PC-9 (cell line): ENCODE measurements around the gene BTN1A1. TPM values are rescaled to one million over a fixed set of nuclear protein-coding genes. Genes with fewer than 3 reads are reported as not detected.

Experiments
- BruUV-seq: library from RNA; stranded (reverse); fragments of 400-500 nt; replicated peaks from 2 replicates; lab custom pipeline; 2021; lab: Mats Ljungman, UMichigan
- CTCF ChIA-PET: fragments of 300-600 bp; sonication (Branson Sonifier 250); formaldehyde crosslinking; loops from one replicate; lab custom pipeline; 2022; ENCODE audit warnings: antibody characterized with exemption; lab: Charles Lee
- POLR2A ChIA-PET: fragments of 300-600 bp; sonication (Branson Sonifier 250); formaldehyde crosslinking; loops from one replicate; lab custom pipeline; 2022; ENCODE audit warnings: antibody characterized with exemption; ENCODE audit not compliant: unreplicated experiment; lab: Charles Lee
- DNase-seq, 2 experiments: peaks; one replicate each; pipeline versions ENCODE4 v3.0.0 to v3.0.0-alpha.2; 2015 to 2022; ENCODE audit warnings: mixed read lengths in 1 of 2
- H2AFZ ChIP-seq: fragments of 200-600 bp; sonication (generic); 2 replicates; pipeline ENCODE4 v1.8.1; 2017; ENCODE audit warnings: antibody characterized with exemption
- H3F3A ChIP-seq: fragments of 200-600 bp; sonication (generic); 2 replicates; pipeline ENCODE4 v1.8.1; 2017; ENCODE audit warnings: antibody characterized with exemption, mild to moderate bottlenecking, low read depth; ENCODE audit not compliant: insufficient read depth
- H3K27ac ChIP-seq: fragments of 200-600 bp; sonication (generic); 2 replicates; pipeline ENCODE4 v1.6.1; 2016; ENCODE audit warnings: mixed run types
- H3K27me3 ChIP-seq: fragments of 200-600 bp; sonication (generic); 2 replicates; pipeline ENCODE4 v1.6.1; 2016; ENCODE audit warnings: low read depth, mixed run types; ENCODE audit not compliant: insufficient read depth
- H3K36me3 ChIP-seq: fragments of 200-600 bp; sonication (generic); 2 replicates; pipeline ENCODE4 v1.6.1; 2016; ENCODE audit warnings: low read depth, mixed run types
- H3K4me1 ChIP-seq: fragments of 200-600 bp; sonication (generic); replicated peaks from 2 replicates; pipeline ENCODE4 v1.6.1; 2016; ENCODE audit warnings: mixed run types; ENCODE audit not compliant: insufficient read depth
- H3K4me2 ChIP-seq: fragments of 200-600 bp; sonication (generic); 2 replicates; pipeline ENCODE4 v1.6.1; 2017; ENCODE audit warnings: mixed run types
- H3K4me3 ChIP-seq: fragments of 200-600 bp; sonication (generic); 2 replicates; pipeline ENCODE4 v1.6.1; 2016; ENCODE audit warnings: mixed run types
- H3K79me2 ChIP-seq: fragments of 200-600 bp; sonication (generic); 2 replicates; pipeline ENCODE4 v1.6.1; 2017; ENCODE audit warnings: low read depth, mixed run types
- H3K9me2 ChIP-seq: fragments of 200-600 bp; sonication (generic); 2 replicates; pipeline ENCODE4 v1.8.1; 2017; ENCODE audit warnings: mild to moderate bottlenecking; ENCODE audit not compliant: insufficient read depth
- H3K9me3 ChIP-seq: fragments of 200-600 bp; sonication (generic); 2 replicates; pipeline ENCODE4 v1.8.1; 2016; ENCODE audit warnings: low read depth; ENCODE audit not compliant: insufficient read depth
- H4K20me1 ChIP-seq: fragments of 200-600 bp; sonication (generic); 2 replicates; pipeline ENCODE4 v1.8.1; 2017; ENCODE audit not compliant: insufficient read depth
- EZH2 ChIP-seq: fragments of 200-600 bp; sonication (generic); IDR thresholded peaks from 2 replicates; pipeline ENCODE4 v1.8.0; 2017; ENCODE audit warnings: antibody characterized with exemption, low read depth
- intact Hi-C: fragments of 100-400 bp; cut with micrococcal nuclease; formaldehyde crosslinking; loops from one replicate; pipeline ENCODE4 v1.10.0; 2022; ENCODE audit not compliant: unreplicated experiment
- total RNA-seq: library from RNA; stranded (reverse); gene quantifications from 2 replicates; pipeline ENCODE4 v1.2.3, GENCODE V29; 2021
- TF ChIP-seq, protein P1 (sequence below): fragments of 200-600 bp; sonication (generic); conservative IDR thresholded peaks from 2 replicates; pipeline ENCODE4 v1.6.1; 2017; ENCODE audit warnings: mixed run types, antibody characterized with exemption, mild to moderate bottlenecking, moderate library complexity

The BTN1A1 gene
- total RNA-seq, 1 experiment from 2014 or later: not detected

DNA sequence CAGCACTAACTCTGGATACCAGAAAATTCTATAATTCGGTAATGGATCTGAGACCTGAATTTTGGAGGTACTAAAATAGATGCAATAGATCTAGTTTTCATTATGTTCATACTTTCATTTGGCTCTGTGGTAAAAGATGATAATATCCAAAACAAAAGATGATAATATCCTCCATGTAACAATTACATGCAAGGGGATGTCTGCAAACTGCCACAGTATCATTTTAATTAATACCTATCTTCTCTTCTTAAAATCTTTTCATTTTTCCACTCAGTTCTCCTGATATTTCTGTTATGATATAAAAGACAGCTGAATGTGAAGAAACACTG, 26.7 kb upstream of the BTN1A1 start:
- TF ChIP-seq, protein P1, sequence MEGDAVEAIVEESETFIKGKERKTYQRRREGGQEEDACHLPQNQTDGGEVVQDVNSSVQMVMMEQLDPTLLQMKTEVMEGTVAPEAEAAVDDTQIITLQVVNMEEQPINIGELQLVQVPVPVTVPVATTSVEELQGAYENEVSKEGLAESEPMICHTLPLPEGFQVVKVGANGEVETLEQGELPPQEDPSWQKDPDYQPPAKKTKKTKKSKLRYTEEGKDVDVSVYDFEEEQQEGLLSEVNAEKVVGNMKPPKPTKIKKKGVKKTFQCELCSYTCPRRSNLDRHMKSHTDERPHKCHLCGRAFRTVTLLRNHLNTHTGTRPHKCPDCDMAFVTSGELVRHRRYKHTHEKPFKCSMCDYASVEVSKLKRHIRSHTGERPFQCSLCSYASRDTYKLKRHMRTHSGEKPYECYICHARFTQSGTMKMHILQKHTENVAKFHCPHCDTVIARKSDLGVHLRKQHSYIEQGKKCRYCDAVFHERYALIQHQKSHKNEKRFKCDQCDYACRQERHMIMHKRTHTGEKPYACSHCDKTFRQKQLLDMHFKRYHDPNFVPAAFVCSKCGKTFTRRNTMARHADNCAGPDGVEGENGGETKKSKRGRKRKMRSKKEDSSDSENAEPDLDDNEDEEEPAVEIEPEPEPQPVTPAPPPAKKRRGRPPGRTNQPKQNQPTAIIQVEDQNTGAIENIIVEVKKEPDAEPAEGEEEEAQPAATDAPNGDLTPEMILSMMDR: no peak
- TF ChIP-seq EZH2: no peak
- BruUV-seq: no TSS peak
- intact Hi-C loops: no loop called here
- Histone ChIP-seq H3K4me3 (peak overlapping the region; percentile 62), H3K4me1 (peaks cover 29% of the 10 kb centered on the region), H3F3A (peaks cover 14% of the 10 kb centered on the region; the same call in 1 of the 2 replicates), H2AFZ (peak overlapping the region; percentile 79), H3K36me3 (no peaks in the 10 kb centered on the region), H4K20me1 (no peaks in the 10 kb centered on the region), H3K27me3 (no peaks in the 10 kb centered on the region), H3K9me2 (no peaks in the 10 kb centered on the region), H3K27ac (peak overlapping the region; percentile 76), H3K4me2 (peak overlapping the region; percentile 83), H3K9me3 (no peaks in the 10 kb centered on the region), H3K79me2 (no peaks in the 10 kb centered on the region)
- ChIA-PET POLR2A (interaction anchor here (0.6 to 0.7 kb wide), 3 partner anchors 48 to 807 kb away, joined by 3 to 17 read pairs (median 7); no protein-coding TSS in a partner anchor), CTCF (no interaction called here)
- no peak for DNase-seq

DNA sequence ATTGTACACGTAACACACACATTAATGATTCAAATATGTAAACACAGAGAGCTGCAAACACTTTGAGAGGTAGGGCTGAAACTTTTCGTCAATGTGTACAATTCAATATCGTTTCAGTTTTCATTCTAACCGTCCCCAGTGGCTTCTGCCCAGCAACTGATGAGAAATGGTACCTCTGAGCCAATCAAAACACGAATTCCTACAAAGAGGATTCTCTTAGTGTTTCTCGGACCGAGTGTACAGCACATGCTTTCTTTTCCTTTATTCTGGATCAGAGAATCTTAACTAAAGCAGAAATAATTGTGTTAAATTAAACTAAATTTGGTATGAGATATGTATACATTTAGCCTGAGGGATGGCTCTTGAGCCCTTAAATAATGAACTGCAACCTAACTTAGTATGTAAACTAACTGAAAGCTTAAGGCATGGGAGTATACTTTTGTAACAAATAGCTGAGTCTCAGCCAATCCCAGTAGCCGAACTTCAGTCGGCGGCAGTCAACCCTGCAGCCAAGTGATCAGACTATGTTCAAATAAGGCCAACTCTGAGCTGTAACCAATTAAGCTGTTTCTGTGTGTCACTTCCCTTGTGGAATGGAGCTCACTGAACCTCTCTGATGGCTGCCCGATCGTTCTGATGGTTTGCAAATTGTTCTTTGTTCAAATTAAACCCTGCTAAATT, 26.2 kb upstream of the BTN1A1 start:
- TF ChIP-seq, protein P1: no peak
- TF ChIP-seq EZH2: no peak
- no peaks in the 10 kb centered on the region for H3K27me3 ChIP-seq
- H3K4me3 ChIP-seq: peak overlapping the region; percentile 62
- H3K4me1 ChIP-seq: peaks cover 29% of the 10 kb centered on the region
- no peaks in the 10 kb centered on the region for H3K9me3 ChIP-seq
- peak overlapping the region; percentile 79 for H2AFZ ChIP-seq
- peak; percentile 75 to 88 for DNase-seq
- ChIA-PET POLR2A (interaction anchor here (0.5 to 1.0 kb wide), 10 partner anchors 33 to 860 kb away, joined by 3 to 17 read pairs (median 4); partner anchors contain the start of genes BTN3A3 and HMGN4), CTCF (no interaction called here)
- intact Hi-C loops: no loop called here
- no peaks in the 10 kb centered on the region for H3K79me2 ChIP-seq
- H3F3A ChIP-seq: peaks cover 14% of the 10 kb centered on the region; the same call in 1 of the 2 replicates
- no TSS peak for BruUV-seq
- H3K4me2 ChIP-seq: peak overlapping the region; percentile 83
- H3K9me2 ChIP-seq: no peaks in the 10 kb centered on the region
- no peaks in the 10 kb centered on the region for H4K20me1 ChIP-seq
- H3K27ac ChIP-seq: peak overlapping the region; percentile 76
- no peaks in the 10 kb centered on the region for H3K36me3 ChIP-seq

DNA sequence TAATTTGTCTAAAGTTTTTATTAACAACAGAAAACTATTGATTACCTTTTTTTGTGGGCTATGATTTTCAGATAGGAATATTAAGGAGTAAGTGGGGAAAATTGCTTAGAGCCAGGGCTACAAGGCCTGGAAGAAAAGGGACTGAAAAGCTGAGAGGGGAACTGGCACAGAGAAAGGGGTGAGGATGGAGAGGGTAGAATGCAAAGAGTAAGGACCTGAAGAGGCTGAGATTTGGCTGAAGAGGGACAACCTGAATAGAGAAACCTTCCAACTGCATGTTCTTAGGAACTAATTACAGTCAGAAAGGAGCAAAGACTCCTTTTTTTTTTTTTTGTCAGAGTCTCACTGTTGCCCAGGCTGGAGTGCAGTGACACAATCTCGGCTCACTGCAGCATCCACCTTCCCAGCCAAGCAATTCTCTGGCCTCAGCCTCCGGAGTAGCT, 25.6 kb upstream of the BTN1A1 start:
- Histone ChIP-seq H3K4me3 (peak overlapping the region; percentile 62), H3K4me1 (peaks cover 29% of the 10 kb centered on the region), H3F3A (peaks cover 14% of the 10 kb centered on the region; the same call in 1 of the 2 replicates), H3K79me2 (no peaks in the 10 kb centered on the region), H3K4me2 (peak overlapping the region; percentile 83), H3K36me3 (no peaks in the 10 kb centered on the region), H4K20me1 (no peaks in the 10 kb centered on the region), H3K9me3 (no peaks in the 10 kb centered on the region), H3K9me2 (no peaks in the 10 kb centered on the region), H3K27me3 (no peaks in the 10 kb centered on the region), H2AFZ (peak overlapping the region; percentile 79), H3K27ac (peak overlapping the region; percentile 76)
- ChIA-PET POLR2A (interaction anchor here (0.6 to 1.0 kb wide), 6 partner anchors 63 to 859 kb away, joined by 3 to 10 read pairs (median 4); partner anchors contain the start of gene HMGN4), CTCF (no interaction called here)
- TF ChIP-seq EZH2: no peak
- TF ChIP-seq, protein P1: no peak
- intact Hi-C loops: no loop called here
- no peak for DNase-seq
- TSS peak; percentile 53 for BruUV-seq
